Left lung (tissue), 10 donors: ENCODE data around the gene FNDC3A. TPM values are rescaled to one million over a fixed set of nuclear protein-coding genes. Genes with fewer than 3 reads are reported as not detected.

ENCODE experiments used
- ATAC-seq: fragments of 200-7000 bp; cut with Tn5 transposase; one replicate; pipeline ENCODE4 v1.9.1; 2020; ENCODE audit warnings: moderate library complexity
- DNase-seq, 4 donors: peaks; one replicate each; pipeline ENCODE4 v3.0.0-alpha.2; 2013 to 2020
- H3K27ac ChIP-seq, 2 donors: fragments of 200-600 bp; sonication (generic) in 1 of 2; one replicate each; pipeline versions ENCODE4 v1.5.0 to v1.8.0; 2020 to 2021
- H3K27me3 ChIP-seq, 2 donors: fragments of 200-600 bp; sonication (generic) in 1 of 2; one replicate each; pipeline versions ENCODE4 v1.5.0 to v1.8.0; 2020 to 2021
- H3K36me3 ChIP-seq, 2 donors: fragments of 200-600 bp; sonication (generic) in 1 of 2; one replicate each; pipeline versions ENCODE4 v1.5.0 to v1.8.0; 2020 to 2021
- H3K4me1 ChIP-seq, 2 donors: fragments of 200-600 bp; one replicate each; pipeline ENCODE4 v1.8.0; 2021
- H3K4me3 ChIP-seq, 2 donors: fragments of 200-600 bp; sonication (generic) in 1 of 2; one replicate each; pipeline versions ENCODE4 v1.5.0 to v1.8.0; 2020 to 2021; ENCODE audit warnings: mild to moderate bottlenecking in 1 of 2
- H3K9me3 ChIP-seq, 2 donors: fragments of 200-600 bp; sonication (generic) in 1 of 2; one replicate each; pipeline versions ENCODE4 v1.5.0 to v1.8.0; 2020 to 2021
- CTCF ChIP-seq, 2 donors: fragments of 200-600 bp; sonication (generic) in 1 of 2; IDR thresholded peaks; one replicate each; pipeline versions ENCODE4 v1.5.0 to v1.8.0; 2021; ENCODE audit warnings: antibody characterized with exemption in 2 of 2
- intact Hi-C, 2 donors: fragments of 100-400 bp; cut with DNase I; formaldehyde crosslinking; loops; one replicate each; pipeline versions ENCODE4 v1.11.2 to v1.14.2; 2022
- polyA plus RNA-seq, 6 donors: library from polyadenylated mRNA; unstranded; fragments of 120-200 nt; gene quantifications; one replicate each; pipeline ENCODE4 v1.2.1, GENCODE V29; 2013; ENCODE audit not compliant: insufficient read length in 6 of 6
- total RNA-seq, 2 donors: library from RNA; stranded (reverse); fragmentation: NEBNext Ultra II Directional; extraction: Animal tissue kit (Norgen Biotek cat#: 25700); gene quantifications; one replicate each; pipeline ENCODE4 v1.2.1, GENCODE V29; 2021
- donor health status: DM: no; HTN: yes; CAD: no.
- donor health status: DM: no; HTN: no; CAD: no.

The FNDC3A gene
- total and polyA plus RNA-seq, 8 donors: 55.5 to 80.5 (median 69.8) TPM

DNA sequence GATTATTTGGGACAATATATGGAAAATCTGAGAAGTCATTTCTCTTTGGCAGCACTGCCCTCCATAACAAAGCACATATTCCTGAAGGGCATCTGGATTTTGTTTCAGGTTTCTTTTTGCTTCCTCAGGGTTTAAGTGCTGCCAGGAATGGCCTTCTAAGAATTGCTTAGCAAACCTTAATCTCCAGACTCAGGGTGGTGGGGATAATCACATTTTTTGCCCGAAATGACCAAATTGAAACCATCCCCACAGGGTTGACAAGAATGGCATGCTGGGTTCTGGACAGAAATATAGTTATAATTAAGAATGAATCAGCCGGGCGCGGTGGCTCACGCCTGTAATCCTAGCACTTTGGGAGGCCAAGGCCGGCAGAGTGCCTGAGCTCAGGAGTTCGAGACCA, 265.6 kb downstream of the FNDC3A start:
- no peak overlapping the region for H3K4me3 ChIP-seq
- no peak for TF ChIP-seq CTCF (IDR thresholded peaks at IDR 0.05)
- ATAC-seq (no peak), DNase-seq (no peak)
- H3K9me3 ChIP-seq: peaks cover 0 to 4% of the 10 kb centered on the region in 2 donors
- no peaks in the 10 kb centered on the region for H3K36me3 ChIP-seq
- H3K27me3 ChIP-seq: no peaks in the 10 kb centered on the region
- no peak overlapping the region for H3K27ac ChIP-seq
- H3K4me1 ChIP-seq: no peaks in the 10 kb centered on the region
- intact Hi-C loops: no loop called here

GRCh38 chr13:49245101-49245500, 269.4 kb downstream of the FNDC3A start:
- DNase-seq (no peak), ATAC-seq (no peak)
- intact Hi-C loops: no loop called here
- no peaks in the 10 kb centered on the region for H3K36me3 ChIP-seq
- H3K27me3 ChIP-seq: no peaks in the 10 kb centered on the region
- H3K4me1 ChIP-seq: peaks cover 5 to 25% of the 10 kb centered on the region in 2 donors
- H3K4me3 ChIP-seq: no peak overlapping the region
- no peak for TF ChIP-seq CTCF (IDR thresholded peaks at IDR 0.05)
- no peak overlapping the region for H3K27ac ChIP-seq
- peaks cover 0 to 4% of the 10 kb centered on the region in 2 donors for H3K9me3 ChIP-seq

- peak overlapping the region; percentile 93 to 97 for H3K27ac ChIP-seq
- no peaks in the 10 kb centered on the region for H3K36me3 ChIP-seq
- H3K4me3 ChIP-seq: peak overlapping the region; percentile 79 to 81
- H3K27me3 ChIP-seq: no peaks in the 10 kb centered on the region
- no peak for TF ChIP-seq CTCF (IDR thresholded peaks at IDR 0.05)
- peaks cover 0 to 4% of the 10 kb centered on the region in 2 donors for H3K9me3 ChIP-seq
- DNase-seq (no peak), ATAC-seq (peak; percentile 68)
- intact Hi-C loops: no loop called here
- H3K4me1 ChIP-seq: peaks cover 5 to 40% of the 10 kb centered on the region in 2 donors
Observed at GRCh38 chr13:49246850-49247642, 271.3 kb downstream of the FNDC3A start.

GRCh38 chr13:49247643-49248621, 272.2 kb downstream of the FNDC3A start, which contains the start of gene CDADC1:
Gene CDADC1, plus strand, starts transcription at chr13:49247925. Its CDS starts 113 bp downstream, at chr13:49248038.
- ATAC-seq (peak; percentile 96), DNase-seq (peak; percentile 96 to 99 (median 98))
- intact Hi-C loops: no loop called here
- no peak for TF ChIP-seq CTCF (IDR thresholded peaks at IDR 0.05)
- Histone ChIP-seq H3K9me3 (no peaks in the 10 kb centered on the region), H3K36me3 (no peaks in the 10 kb centered on the region), H3K27ac (peak within 1 kb of the TSS; percentile 93 to 97), H3K4me3 (peak within 1 kb of the TSS; percentile 79 to 81), H3K4me1 (peaks cover 5 to 49% of the 10 kb centered on the region in 2 donors), H3K27me3 (no peaks in the 10 kb centered on the region)
